Measurements from ENCODE around the gene ACOT2.
"Not testable (repeated sequence)": the region's sequence is repeated elsewhere in the genome, so short reads cannot be mapped to it uniquely, and the experiment has no call there.

The ACOT2 gene, protein sequence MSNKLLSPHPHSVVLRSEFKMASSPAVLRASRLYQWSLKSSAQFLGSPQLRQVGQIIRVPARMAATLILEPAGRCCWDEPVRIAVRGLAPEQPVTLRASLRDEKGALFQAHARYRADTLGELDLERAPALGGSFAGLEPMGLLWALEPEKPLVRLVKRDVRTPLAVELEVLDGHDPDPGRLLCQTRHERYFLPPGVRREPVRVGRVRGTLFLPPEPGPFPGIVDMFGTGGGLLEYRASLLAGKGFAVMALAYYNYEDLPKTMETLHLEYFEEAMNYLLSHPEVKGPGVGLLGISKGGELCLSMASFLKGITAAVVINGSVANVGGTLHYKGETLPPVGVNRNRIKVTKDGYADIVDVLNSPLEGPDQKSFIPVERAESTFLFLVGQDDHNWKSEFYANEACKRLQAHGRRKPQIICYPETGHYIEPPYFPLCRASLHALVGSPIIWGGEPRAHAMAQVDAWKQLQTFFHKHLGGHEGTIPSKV

DNA sequence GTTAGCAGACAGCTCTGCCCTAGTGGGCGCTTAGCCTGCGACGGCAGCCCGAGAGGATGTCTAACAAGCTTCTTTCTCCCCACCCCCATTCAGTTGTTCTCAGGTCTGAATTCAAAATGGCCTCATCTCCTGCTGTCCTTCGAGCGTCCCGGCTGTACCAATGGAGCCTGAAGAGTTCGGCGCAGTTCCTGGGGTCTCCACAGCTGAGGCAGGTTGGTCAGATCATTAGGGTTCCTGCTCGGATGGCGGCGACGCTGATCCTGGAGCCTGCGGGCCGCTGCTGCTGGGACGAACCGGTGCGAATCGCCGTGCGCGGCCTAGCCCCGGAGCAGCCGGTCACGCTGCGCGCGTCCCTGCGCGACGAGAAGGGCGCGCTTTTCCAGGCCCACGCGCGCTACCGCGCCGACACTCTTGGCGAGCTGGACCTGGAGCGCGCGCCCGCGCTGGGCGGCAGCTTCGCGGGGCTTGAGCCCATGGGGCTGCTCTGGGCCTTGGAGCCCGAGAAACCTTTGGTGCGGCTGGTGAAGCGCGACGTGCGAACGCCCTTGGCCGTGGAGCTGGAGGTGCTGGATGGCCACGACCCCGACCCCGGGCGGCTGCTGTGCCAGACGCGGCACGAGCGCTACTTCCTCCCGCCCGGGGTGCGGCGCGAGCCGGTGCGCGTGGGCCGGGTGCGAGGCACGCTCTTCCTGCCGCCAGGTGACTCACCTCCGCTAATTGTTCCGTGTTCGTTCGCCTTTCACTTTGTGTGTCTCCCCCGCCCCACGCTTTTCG is at the start of gene ACOT2:
Gene ACOT2, plus strand, starts transcription at position 29 of the 774 bp plus-strand sequence. Its CDS starts 28 bp downstream, at position 57.
- peak; percentile 59 for DNase-seq

DNA sequence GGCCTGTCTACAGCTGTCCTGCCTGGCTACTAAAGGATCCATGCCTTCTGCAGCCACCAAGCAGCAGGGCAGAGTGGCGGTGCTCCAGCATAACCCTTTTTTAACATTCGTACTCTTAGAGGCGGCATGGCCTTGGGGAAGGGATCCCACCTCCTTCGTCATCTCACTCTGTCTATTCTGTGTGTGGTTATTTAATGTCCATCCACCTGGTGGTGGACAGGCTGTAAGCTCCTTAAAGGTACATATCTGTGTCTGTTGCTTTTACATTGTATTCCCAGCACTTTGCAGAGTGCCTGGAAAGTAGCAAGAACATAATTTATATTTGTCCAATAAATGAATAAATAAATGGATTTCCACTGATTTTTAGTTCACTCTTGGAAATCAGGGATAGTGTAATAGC is 47.8 kb upstream of the ACOT2 start:
- no peak for DNase-seq

DNA sequence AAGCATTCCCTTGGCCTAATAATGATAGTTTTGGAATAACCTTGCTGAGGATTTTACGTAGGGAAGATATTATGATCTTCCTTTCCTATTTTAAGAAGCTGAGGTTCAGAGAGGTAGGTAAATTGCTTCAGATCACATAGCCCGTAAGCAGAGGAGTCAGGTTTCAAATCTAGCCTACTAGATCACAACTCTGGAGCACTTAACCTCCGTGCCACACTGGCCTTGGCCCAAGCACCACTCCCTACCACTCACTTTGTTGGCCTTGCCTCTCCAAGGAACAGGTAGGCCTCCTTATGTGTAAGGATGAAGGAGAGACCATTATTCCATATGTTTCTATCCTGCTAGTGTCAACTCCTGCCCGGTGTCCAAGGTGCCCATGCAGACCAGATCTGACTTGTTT is 44.5 kb upstream of the ACOT2 start:
- peak; percentile 6 for DNase-seq

DNA sequence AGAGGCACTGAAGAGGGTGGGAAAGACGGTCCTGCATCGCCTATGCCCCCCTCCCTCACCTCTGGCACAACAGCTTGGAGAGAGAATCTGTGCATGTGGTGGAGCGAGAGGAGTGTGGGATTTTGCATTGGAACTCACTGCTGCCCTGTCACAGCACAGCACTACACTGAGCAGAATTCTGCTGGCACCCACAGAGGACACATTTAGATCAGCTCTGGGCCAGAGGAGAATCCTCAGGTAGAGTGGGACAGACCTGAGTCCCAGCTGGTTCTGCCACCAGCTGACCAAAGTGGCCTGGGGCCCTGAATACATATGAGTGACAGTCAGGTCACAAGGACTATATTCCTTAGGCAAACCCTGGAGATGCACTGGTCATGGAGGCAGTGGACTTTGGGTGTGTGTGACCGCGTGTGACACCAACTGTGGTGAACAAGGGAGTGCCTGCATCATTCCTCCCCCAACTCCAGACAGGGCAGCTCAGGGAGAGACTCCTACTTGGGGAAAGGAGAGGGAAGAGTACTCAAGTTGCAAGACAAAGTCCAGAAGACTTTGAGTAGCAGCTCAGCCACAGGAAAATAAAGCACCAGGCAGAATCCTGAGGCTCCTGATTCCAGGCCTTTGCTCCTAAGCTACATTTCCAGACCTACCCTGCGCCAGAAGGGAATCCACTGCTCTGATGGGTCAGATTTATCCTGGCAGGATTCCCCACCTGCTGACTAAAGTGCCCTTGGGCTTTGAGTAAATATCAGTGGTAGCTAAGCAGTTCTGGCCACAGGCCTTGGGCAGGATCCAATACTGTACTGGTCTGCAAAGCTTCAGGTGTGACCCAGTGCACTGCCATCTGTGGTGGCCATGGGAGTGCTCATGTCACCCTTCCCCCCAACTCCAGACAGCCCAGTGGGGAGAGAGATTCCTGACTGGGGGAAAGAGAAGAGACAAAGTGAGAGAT is 42.7 kb upstream of the ACOT2 start:
- DNase-seq, result peak; percentile 55

DNA sequence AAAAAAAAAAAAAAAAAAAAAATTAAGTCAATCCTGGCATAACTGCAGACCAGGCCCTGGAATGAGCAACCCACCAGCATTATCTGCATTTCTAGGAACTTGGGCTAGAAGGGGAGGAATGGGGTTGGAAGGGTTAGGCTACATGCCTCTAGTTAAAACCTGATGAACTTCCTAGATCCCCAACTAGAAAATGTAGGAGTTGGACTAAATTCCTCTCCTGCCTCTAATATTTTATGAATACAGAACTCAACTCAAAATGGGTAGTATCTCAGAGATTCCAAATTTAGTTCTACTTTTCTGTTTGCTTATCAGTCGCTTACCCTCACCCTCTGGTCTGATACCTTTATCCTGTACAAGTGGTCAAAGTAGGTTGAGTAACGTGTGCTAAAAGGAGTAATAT is 39.7 kb upstream of the ACOT2 start:
- not testable (repeated sequence) for DNase-seq

DNA sequence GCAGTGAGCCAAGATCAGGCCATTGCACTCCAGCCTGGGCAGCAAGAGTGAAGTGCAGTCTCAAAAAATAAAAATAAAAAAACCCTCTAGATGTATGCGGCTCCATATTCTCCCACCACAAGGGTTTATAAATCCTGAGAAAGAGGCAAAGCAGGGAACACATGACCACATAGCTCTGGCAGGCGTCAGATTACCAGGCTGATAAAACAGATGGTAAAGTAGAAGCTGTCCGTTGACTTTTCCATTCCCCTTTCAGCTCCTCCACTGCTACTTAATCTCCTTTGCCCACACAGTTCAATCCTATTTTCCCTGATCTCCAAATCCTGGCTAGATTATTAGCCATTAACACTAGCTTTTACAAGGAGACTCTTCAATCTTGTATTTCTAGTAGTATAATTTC is 37.0 kb upstream of the ACOT2 start:
- DNase-seq, result not testable (repeated sequence)

DNA sequence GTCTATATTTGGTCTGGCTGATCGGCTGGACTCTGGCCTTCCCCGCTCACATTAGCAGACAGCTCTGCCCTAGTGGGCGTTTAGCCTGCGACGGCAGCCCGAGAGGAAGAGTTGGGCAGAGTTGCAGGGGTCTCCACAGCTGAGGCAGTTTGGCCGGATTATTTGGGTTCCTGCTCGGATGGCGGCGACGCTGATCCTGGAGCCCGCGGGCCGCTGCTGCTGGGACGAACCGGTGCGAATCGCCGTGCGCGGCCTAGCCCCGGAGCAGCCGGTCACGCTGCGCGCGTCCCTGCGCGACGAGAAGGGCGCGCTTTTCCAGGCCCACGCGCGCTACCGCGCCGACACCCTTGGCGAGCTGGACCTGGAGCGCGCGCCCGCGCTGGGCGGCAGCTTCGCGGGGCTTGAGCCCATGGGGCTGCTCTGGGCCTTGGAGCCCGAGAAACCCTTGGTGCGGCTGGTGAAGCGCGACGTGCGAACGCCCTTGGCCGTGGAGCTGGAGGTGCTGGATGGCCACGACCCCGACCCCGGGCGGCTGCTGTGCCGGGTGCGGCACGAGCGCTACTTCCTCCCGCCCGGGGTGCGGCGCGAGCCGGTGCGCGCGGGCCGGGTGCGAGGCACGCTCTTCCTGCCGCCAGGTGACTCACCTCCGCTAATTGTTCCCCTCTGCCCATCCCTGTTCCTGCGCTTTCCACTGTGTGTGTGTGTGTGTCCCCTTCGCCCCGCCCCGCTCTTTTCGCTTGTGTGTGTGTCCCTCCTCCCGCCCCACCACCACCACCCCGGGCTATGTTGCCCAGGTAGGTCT is 31.6 kb upstream of the ACOT2 start:
- not testable (repeated sequence) for DNase-seq

DNA sequence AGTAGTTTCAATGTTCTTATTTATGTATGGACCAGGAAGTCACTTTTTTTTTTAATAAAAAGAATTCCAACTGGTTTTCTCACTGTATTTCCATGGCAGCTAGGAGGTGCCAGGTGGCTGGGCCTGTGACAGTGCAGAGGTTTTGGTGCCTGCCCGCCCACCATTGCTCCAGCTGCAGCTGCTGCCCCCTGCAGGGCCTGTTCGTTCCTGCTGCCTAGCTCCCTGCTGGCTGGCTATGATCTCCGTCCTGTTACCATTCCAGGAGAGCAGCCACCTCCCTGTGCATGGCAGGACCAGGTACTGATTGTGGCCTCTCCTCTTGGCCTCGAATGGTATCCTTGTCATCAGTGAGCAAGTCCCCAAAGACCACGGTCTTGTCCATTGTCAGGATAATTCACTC is 30.0 kb upstream of the ACOT2 start:
- not testable (repeated sequence) for DNase-seq

DNA sequence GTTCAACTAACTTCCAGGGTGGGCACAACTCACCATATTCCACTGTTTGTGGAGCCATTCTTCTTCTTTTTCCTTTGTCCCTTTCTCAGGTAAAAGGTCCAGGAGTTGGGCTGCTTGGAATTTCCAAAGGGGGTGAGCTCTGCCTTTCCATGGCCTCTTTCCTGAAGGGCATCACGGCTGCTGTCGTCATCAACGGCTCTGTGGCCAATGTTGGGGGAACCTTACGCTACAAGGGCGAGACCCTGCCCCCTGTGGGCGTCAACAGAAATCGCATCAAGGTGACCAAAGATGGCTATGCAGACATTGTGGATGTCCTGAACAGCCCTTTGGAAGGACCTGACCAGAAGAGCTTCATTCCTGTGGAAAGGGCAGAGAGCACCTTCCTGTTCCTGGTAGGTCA is 26.1 kb upstream of the ACOT2 start:
- DNase-seq, result not testable (repeated sequence)

DNA sequence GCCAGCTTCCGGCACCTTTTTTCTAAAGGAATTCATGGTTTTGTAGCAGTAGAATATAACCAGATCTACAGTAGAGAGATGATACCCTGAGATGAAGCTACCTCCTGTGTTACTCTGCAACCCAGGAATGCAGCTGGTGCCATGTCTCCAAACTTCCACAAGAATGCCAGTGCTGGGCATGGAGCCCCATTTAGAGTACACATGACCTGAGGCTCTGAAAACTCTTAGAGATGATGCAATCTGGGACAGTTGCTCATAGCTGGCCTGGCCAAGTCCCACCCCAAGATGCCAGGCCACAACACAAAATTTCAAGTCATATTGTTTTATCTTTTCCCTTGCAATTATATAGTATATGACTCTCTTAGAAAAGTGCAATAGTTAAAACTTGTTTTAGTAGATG is 23.7 kb upstream of the ACOT2 start:
- DNase-seq, result not testable (repeated sequence)

DNA sequence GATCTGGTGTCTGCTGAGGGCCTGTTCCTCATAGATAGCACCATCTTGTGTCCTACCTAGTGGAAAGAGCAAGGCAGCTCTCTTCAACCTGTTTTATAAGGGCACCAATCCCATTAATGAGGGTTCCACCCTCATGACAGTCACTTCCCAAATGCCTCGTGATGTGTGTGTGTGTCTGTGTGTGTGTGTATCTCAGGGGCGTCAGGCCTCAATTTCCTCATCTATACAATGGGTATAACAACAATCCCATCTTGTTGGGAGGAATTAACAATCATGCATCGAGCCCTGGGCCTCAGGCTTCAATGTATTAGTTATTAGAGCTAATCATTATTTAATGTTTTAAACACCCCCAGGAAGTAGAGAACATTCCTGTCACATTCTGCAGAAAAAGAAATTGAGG is 19.9 kb upstream of the ACOT2 start:
- DNase-seq, result not testable (repeated sequence)

DNA sequence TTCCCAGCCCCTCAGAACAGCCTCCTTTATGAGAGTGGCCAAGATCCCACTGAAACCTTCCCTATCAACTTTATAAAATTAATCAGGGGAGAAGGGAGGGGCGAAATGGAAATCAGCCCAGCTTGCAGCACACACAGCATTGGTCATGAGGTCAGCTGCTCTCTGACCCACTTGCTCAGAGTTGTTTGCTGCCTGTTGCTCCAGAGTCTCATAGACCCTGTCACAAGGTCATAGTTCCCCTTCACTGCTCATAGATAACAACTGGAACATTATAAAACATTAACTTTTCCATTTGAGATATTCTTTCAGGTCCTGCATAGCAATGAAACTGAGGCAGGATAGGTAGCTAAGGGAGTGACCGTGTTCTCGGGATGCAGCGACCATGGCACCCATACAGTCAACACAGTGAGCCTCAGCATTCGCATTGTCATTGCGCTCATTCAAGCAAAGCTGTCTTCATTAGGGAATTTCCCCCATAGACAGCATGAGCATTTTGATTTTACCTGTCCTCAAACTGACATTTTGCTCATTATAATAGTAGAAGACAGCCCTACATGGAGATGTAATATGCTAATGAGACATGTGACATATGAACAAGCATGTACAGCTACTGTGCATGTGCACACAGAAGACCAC is 19.0 kb upstream of the ACOT2 start:
- DNase-seq, result not testable (repeated sequence)

DNA sequence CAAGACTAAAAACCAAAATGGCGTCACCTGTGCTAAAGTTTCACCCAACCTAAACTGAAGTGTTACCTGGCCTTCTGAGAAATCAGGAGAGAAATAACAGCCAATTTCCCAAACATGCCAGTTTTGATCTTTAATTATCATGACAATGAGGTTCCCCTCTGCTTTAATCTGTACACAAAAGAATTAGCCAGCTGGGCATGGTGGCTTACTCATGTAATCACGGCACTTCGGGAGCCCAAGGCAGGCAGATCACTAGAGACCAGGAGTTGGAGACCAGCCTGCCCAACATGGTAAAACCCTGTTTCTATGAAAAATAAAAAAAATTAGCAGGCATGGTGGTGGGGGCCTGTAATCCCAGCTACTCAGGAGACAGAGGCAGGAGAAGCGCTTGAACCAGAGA is 15.2 kb upstream of the ACOT2 start:
- DNase-seq, result no peak

DNA sequence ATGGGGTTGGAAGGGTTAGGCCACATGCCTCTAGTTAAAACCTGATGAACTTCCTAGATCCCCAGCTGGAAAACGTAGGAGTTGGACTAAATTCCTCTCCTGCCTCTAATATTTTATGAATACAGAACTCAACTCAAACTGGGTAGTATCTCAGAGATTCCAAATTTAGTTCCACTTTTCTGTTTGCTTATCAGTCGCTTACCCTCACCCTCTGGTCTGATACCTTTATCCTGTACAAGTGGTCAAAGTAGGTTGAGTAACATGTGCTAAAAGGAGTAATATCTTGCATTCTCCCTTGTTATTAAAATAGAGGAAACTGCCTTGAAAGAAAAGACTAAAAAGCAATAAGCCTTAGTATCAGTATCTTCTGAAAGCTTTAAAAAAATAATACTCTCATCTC is 11.8 kb upstream of the ACOT2 start:
- not testable (repeated sequence) for DNase-seq

DNA sequence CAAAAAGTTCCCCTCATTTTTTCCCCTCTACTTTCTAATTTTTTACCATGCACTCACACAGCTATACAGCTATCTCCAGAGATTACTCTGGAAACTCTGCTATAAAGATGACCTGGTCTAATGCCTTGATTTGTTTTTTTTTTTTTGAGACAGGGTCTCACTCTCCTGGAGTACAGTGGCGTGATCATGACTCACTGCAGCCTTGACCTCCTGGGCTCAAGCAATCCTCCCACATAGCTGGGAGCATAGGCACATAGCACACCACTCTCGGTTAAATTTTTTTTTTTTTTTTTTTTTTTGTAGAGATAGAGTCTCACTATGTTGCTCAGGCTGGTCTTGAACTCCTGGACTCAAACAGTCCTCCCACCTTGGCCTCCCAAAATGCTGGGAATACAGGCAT is 10.8 kb upstream of the ACOT2 start:
- DNase-seq, result not testable (repeated sequence)

DNA sequence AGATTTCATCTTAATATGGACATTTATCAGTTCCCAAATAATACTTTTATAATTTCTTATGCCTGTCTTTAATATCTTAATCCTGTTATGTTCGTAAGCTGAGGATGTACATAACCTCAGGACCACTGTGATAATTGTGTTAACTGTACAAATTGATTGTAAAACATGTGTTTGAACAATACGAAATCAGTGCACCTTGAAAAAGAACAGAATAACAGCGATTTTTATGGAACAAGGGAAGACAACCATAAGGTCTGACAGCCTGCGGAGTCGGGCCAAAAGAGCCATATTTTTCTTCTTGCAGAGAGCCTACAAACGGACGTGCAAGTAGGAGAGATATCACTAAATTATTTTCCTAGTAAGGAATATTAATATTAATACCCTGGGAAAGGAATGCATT is 6.8 kb upstream of the ACOT2 start:
- DNase-seq, result not testable (repeated sequence)

DNA sequence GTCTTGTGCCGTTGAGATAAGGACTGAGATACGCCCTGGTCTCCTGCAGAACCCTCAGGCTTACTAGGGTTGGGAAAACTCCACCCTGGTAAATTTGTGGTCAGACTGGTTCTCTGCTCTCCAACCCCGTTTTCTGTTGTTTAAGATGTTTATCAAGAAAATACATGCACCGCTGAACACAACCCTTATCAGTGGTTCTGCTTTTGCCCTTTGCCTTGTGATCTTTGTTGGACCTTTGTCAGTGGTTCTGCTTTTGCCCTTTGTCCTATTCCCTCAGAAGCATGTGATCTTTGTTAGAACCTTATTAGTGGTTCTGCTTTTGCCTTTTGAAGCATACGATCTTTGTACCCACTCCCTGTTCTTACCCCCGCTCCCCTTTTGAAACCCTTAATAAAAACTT is 6.3 kb upstream of the ACOT2 start:
- not testable (repeated sequence) for DNase-seq

DNA sequence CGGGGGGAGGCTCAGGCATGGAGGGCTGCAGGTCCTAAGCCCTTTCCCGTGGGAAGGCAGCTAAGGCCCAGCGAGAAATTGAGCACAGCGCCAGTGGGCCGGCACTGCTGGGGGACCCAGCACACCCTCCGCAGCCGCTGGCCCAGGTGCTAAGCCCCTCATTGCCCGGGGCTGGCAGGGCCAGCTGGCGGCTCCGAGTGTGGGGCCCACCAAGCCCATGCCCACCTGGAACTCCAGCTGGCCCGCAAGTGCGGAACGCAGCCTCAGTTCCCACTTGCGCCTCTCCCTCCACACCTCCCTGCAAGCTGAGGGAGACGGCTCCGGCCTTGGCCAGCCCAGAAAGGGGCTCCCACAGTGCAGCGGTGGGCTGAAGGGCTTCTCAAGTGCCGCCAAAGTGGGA is 2.6 kb upstream of the ACOT2 start:
- DNase-seq, result not testable (repeated sequence)

DNA sequence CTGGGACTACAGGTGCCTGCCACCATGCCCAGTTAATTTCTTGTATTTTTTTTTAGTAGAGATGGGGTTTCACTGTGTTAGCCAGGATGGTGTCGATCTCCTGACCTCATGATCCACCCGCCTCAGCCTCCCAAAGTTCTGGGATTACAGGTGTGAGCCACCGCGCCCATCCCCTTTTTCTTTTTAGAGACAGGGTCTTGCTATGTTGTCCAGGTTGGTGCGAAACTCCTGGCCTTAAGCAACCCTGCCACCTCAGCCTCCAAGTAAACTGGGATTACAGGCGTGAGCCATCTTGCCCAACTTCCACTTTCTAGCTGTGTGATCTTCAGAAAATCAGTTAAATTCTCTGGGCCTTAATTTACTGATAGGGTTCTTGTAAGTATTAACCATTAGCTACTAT is 2.1 kb upstream of the ACOT2 start:
- not testable (repeated sequence) for DNase-seq

DNA sequence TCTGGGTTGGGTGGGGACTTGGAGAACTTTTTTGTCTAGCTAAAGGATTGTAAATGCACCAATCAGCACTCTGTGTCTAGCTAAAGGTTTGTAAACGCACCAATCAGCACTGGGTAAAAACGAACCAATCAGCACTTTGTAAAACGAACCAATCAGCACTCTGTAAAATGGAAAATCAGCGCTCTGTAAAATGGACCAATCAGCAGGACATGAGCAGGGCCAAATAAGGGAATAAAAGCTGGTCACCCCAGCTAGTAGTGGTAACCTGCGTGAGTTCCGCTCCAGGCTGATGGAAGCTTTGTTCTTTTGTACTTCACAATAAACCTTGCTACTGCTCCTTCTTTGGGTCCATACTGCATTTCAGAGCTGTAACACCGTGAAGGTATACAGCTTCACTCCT is 1.7 kb upstream of the ACOT2 start:
- no peak for DNase-seq
